GM19351 (cell line): ENCODE results near the gene SYN1.
"Not testable (repeated sequence)": the region's sequence is repeated elsewhere in the genome, so short reads cannot be mapped to it uniquely, and the experiment has no call there.

Experiments used
- ATAC-seq: cut with Tn5 transposase; IDR thresholded peaks from one replicate; pipeline ENCODE4 v1.9.1; 2021; ENCODE audit warnings: mild to moderate bottlenecking, moderate library complexity; ENCODE audit not compliant: unreplicated experiment

Gene SYN1

DNA sequence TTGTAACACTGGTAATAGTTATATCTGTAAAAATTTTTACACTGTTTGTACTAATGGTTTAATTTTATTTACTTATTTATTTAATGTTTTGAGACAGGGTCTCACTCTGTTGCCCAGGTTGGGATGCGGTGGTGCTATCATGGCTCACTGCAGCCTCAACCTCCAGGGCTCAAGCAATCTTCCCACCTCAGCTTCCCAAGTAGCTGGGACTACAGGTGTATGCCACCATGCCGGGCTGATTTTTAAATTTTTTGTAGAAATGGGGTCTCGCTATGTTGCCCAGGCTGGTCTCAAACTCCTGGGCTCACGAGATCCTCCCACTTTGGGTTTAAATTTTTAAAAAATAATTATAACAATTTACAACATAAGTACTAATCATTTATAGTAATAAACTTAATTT, 16.5 kb downstream of the SYN1 start:
- ATAC-seq = not testable (repeated sequence)

DNA sequence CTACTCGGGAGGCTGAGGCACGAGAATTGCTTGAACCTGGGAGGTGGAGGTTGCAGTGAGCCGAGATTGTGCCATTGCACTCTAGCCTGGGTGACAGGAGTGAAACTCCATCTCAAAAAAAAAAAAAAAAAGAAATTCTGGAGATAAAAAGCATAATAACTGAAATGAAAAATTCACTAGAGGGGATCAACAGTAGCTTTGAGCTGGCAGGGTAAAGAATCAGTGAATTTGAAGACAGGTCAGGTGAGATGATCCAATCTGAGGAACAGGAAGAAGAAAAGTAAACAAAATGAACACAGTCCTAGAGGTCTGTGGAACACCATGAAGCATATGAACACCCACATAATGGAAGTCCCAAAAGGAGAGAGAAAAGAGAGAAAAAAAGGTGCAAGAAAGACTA, 22.4 kb downstream of the SYN1 start:
- ATAC-seq = no peak

DNA sequence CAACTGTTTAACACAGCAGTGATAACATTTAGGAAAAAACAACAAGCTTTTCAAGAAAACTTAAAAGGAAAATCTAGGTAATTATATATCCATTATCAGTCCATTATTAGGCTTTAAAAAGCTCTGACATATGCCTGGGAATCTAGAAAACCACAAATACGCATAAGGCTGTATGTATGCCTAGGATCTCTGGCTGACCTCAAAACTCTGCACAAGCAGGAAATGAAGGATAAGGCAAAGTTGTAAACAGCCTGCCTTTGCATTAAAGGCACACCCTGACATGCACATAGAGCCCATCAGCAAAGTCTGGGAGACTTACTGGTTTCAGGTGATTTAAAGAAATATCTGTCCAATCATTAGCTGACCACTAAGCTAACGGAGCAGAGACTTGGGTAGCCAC, 23.4 kb downstream of the SYN1 start:
- no peak for ATAC-seq

DNA sequence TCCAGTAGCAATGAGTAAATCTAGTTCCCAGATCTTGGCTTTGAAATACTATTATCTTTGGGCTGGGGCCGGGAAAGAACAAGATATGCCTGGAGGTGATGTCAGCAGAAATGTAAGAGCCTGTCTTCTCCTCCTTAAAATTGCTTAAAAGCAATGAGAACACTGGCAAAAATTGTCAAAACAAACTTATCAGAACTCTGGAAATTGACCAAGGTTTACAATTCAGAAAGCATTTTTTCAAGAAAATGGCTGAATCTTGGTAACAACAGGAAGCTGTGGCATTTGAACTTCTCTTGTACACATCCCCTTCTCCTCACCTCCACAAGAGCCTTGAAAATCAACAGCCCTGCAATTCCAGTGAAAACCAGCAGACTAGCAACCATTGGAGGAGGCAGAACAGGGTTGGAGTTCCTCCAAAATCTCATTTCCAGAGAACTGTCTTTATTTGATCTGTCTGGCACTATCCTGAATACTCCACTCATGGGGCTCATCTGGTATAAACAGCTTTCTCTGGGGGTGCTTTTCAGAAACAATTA, 23.9 kb downstream of the SYN1 start:
- ATAC-seq = no peak

DNA sequence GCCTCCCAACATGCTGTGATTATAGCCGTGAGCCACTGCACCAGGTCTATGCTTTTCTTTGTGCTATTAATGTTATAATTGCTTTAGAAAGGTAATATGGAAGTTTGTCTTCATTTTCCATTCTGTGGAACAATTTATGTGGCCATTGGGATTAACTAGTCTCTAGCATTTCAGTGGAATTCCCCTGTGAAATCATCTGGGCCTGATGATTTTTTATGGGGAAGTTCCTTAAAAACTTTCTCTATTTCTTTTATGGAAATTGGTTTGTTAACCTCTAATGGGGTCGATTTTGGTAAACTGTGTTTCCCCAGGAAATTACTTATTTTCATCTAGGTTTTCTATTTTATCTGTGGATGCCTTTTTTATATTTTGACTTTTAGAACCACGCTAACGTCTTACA, 26.1 kb downstream of the SYN1 start:
- no peak for ATAC-seq

DNA sequence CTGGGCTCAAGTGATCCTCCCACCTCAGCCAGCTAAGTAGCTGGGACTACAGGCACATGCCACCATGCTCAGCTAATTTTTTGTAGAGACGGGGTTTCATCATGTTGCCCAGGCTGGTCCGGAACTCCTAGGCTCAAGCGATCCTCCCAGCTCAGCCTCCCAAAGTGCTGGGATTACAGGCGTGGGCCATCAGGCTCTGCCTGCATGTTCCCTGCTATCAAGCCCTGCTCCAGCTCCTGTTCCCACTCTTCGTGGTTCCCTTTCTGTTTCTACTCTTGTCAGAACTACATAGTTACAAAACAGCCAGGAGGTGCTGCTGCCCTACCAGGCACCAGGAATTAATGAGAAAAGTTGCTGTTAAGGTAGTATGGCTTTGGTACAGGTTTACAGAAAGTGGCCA, 28.7 kb downstream of the SYN1 start:
- ATAC-seq = no peak

DNA sequence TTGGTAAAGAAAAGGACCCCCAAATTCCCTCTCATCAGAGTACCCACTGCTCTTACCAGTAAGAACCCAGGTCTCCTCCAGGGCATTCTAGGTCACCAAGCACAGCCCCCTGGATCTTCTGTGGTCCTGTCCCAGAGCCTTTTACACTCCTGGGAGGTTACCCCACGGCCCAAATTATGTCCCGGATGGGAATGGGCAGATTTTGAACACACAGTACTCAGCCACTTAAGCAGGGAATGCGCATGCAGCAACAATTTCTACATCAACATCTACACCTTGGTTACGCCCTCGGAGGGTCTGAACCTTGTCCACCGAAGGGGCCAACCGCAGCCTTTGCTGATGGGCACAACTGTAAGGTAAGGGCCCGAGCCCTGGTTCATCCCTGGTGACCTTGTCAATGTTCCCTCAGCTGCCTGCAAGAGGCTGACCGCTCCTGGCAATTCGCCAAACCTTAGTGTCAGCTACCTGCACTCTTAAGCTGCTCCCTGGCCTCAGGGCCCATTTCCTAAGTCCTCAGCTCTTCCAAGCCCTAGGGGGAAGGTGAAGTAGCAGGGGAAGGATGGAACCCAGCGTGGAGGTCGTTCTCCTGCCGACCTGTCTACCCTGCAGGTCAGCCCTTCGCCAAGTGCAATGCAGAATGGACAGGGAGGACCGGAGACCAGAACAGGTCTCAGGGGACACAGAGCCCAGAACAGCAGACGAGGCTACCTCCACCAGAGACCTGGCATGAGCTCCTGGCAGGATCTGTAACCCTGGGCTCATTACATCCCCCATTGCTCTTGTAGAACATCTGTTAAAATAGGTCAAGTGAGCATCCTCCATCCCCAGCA, 31.5 kb downstream of the SYN1 start:
- ATAC-seq = no peak

DNA sequence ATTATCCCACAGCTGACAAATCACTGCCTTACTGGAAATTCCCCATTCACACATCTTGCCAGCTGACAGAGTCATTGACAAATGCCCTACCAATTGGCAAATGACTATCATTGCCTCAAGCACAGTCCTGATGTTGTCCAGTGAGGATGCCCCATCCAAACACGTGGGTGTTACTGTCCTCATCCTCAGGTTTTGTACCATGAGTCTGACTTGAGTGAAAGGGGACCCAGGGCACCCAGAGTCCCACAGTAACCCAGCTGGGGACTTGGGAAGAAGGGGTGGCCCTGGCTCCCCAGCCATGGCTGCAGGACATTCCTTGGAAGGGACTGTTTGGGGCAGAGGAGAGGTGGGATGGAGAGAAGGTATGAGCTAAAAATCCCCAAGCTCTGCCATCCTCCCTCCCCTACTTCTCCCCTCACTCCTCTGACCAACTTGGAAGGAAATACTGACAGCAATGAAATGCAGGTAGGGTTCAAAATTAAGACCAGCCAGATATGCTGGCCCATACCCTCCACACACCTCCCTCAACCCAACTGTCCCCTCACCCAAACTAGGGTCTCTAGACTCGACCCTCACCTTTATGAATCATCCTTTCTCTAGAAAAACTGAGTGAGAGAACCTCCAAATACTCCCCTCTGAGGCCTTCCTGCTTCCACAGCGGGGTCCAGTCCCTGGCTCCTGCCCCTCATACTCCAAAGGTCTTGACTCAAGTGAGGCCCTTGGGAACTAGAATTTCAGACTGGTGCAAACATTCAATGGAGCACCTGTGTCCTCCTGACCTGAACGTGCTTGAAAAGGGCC, 32.4 kb downstream of the SYN1 start:
- ATAC-seq = no peak

DNA sequence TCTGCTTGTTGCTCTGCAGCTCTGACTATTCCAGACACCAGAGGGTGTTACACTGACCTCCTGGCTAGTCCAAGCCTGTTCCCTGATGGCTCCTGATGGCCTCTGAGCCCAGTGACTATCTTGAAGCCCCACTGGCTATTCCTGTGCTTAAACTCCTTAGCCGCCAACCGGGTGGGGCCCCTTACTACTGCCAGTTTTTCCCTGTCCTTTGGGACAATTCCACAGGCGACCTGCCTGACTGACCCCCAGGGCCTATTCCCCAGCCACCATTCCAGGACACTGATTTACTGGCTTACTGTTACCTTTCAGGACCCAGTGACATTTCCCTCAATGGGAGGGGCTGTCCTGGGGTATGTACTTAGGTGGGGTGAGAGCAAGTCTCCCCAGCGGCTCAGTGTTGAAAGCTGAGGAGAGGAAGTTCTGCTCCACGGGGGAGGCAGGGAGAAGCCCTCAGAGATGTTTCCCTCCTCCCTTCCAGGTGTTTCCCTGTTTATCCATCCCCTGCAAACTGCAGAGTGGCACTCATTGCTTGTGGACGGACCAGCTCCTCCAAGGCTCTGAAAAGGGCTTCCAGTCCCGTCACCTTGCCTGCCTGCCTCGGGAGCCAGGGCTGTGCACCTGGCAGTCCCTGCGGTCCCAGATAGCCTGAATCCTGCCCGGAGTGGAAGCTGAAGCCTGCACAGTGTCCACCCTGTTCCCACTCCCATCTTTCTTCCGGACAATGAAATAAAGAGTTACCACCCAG, 33.4 kb downstream of the SYN1 start:
- ATAC-seq = no peak

DNA sequence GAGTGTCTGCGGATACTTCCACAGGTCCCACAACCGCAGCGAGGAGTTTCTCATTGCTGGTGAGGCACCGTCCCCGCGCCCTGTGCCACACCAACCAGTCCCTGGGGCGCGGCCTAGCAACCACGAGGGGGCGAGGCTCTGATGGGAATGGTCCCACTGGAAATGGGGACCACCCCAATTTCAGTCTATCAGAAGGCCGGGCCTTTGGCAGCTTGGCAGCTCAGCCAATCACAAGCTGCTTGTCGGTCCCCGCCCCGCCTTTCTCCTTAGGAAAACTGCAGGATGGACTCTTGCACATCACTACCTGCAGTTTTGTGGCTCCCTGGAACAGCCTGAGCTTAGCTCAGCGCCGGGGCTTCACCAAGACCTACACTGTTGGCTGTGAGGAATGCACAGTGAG, 34.4 kb downstream of the SYN1 start:
- ATAC-seq = no peak

DNA sequence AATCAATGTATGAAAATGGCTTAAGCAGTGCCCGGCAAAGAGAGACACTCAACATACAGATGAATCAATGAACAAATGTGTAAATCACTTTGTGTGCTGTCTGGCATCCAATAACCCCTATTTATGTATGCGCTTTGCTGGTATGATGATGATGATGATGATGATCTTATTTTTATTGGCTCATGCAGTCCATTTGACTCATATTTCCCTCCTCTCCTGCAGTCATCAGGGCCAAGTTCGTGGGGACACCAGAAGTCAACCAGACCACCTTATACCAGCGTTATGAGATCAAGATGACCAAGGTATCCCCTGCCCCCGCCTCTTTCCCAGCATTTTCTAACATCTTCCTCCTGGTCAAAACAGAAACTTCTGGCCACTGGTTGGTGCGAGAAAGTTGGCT, 34.9 kb downstream of the SYN1 start:
- ATAC-seq = no peak

DNA sequence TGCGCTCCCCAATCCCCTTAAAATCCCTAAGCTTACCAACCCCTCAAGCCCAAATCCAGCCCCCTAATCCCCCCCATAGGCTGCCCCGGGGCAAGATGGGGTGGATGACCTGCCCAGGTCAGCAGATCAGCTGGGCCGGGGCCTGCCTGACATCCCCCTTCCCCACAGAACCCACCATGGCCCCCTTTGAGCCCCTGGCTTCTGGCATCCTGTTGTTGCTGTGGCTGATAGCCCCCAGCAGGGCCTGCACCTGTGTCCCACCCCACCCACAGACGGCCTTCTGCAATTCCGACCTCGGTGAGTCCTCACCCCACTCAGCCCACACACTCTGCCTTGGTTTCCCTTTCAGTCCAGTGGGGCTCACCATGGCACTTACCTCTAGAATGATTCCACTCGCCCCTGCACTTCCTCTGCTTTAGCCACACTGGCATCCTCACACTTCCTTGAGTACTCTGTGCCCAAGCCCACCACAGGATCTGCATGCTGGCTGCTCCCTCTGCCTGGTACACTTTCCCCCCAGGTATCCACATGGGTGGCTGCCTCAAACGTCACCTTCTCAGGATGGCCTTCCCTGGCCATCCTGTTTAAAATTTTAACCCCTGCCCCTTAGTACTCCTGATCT, 36.3 kb downstream of the SYN1 start:
- no peak for ATAC-seq

DNA sequence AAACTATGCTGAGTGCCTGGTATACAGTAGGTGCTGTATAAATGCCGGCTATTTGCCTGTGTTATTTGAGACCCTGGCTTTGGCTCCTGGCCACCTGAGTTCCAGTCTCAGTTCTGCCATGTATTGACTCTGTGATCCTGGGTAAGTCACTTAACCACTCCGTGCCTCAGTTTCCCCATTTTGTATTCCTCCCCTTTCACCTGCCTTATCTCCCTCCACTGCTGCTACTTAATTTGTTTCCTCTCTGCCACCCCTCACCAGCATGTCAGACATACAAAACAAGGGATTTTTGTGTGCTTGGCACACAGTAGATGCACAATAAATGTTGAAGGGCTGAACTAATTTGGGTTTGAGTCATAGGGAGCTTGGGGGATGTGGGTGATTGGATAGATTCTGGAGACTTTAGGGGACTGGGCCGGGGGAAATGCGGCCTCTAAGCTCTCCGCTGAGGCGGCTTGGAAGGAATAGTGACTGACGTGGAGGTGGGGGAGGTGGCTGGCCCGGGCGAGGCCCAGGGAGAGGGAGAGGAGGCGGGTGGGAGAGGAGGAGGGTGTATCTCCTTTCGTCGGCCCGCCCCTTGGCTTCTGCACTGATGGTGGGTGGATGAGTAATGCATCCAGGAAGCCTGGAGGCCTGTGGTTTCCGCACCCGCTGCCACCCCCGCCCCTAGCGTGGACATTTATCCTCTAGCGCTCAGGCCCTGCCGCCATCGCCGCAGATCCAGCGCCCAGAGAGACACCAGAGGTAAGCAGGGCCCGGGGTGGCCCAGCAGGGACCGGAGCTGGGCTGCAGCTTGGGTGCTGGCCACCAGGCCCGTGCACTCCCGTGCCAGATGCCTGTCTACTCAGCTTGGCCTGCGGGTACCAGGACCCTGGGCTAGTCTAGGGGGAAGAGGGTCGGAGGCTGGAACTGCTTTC, 37.7 kb downstream of the SYN1 start, which contains the start of gene TIMP1:
Gene TIMP1, plus strand, starts transcription at position 706 of the 917 bp plus-strand sequence. CDS start 980 bp downstream, outside the sequence.
- peak; percentile 83 for ATAC-seq

DNA sequence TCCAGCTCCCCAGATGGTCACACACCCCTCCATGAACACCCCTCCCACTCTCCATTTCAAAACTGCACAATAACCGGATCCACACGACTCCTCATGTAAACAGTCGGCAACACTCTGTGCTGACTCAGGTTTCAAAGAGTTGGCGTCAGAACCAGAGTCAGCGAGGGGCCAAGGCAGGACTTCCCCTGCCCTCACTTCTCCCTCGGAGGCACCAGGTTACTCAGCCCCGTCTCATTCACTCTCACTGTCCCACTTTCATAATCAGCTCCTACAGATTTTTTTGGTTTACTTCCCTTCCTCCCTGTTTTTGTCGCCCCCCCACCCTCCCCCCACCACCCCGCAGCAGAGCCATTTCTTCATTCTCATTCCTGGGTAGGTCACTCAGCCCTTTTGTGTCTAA, 40.1 kb downstream of the SYN1 start:
- no peak for ATAC-seq

DNA sequence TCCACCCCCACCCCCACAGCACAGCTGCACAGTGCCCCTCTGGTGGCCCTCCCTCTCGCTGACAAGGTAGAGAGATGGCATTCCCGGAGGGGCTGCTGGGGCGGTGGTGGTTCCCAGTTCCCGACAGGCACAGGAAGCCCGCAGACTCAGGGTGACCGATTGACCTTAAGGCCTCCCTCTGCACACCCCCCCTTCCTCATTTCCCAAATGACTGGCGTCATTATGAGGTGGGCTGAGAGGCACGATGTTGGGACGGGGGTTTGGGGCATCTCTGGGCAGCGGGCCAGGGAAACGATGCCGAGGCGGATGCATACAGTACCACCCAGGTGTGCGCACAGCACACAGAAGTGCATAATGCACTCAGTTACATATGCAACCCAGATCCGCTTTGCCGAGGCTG, 41.0 kb downstream of the SYN1 start:
- no peak for ATAC-seq

DNA sequence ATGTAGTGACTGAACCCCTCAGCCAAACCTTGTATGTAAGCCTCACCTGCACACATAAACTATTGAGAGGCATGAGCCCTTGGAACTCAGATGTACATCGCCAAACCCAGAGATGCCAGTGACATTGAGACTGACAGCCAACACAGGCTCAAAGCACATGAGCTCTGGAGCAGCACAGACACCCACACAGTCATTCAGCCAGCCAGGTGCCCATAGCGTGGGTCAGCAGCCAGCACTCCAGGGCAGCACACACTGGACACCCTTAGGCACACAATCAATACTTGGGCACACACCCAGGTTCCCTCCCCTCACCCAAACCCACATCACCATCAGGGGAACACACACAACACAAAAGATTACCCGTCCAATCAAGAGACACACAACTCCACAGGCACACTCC, 41.8 kb downstream of the SYN1 start:
- no peak for ATAC-seq

DNA sequence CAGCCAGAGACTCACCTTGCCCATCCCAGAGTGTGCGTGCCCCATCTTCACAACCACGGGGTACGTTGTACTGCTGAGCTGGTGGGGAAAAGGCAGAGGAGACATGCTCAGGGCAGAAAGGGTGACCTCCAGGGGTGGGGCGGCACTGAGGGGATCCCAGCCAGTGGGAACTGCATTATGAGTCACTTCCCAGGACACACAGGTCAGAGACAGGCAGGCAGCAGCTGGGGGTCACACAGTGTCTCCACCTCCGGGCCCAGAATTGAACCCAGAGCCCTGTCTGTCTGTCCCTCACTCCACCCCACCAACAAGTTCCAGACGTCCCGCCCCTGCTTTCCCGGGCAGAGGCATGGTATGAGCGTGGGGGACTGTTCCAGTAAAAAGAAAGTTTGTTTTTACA, 42.2 kb downstream of the SYN1 start:
- no peak for ATAC-seq

DNA sequence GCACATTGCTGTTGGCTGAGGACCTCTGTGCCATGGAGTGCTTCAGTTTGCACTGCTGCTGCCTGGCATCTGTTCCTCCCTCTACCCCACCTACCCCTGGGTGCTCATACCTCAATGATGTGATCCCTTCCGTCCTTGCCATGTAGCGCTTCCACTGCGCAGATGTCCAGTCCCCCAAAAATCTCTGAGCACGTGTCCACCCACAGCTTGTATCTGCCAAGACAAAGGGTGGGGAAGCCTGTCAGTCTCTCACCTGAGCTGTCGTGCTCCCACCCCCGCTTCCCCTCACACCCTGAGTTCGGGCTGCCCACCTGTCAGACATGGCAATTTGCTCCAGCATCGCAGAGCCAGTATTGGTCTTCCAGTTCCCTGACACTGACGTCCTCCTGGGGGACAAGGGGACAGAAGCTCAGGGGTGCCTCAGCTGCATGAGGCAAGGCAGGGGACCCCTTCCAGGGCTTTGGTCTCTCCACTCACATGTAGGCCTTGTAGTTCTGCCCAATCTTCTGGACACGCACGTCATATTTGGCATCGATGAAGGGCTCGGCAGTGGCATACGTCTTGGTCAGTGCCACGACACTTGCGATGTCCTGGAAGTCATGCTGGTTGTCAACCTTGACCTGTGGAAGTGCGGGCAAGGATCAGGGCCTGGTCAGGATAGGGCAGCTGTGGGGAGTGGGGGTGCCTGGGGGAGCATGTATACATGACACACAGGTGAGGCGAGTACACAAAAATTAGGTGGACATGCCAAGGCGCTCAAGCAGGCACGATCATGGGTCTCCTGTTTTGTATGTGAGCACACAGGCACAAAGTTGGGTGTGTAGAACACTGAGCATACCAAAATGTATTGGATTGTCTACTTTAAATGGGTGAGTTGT, 43.4 kb downstream of the SYN1 start:
- no peak for ATAC-seq
